ENCODE measurements around the gene TRAF3IP3.

DNA sequence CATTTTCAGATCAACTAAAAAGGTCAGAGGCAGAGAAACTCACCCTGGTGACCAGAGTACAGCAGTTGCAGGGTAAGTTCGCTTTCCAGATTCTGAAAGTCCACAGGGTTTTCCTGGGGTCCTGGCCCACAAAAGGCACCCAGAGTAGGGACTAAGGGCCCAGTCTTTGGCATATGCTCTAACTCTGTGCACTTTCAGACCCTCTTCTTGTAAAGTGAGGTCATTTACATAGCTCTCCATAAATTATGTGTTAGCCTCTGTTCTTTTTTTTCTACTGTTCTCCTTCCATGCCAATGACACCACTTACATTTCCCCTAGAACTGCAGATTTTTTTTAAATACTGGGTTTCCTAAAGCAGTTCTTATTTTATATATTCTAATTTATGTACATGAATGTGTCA is 22.2 kb downstream of the TRAF3IP3 start:
- TF ChIP-seq, protein P1, sequence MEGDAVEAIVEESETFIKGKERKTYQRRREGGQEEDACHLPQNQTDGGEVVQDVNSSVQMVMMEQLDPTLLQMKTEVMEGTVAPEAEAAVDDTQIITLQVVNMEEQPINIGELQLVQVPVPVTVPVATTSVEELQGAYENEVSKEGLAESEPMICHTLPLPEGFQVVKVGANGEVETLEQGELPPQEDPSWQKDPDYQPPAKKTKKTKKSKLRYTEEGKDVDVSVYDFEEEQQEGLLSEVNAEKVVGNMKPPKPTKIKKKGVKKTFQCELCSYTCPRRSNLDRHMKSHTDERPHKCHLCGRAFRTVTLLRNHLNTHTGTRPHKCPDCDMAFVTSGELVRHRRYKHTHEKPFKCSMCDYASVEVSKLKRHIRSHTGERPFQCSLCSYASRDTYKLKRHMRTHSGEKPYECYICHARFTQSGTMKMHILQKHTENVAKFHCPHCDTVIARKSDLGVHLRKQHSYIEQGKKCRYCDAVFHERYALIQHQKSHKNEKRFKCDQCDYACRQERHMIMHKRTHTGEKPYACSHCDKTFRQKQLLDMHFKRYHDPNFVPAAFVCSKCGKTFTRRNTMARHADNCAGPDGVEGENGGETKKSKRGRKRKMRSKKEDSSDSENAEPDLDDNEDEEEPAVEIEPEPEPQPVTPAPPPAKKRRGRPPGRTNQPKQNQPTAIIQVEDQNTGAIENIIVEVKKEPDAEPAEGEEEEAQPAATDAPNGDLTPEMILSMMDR (IDR thresholded peaks at IDR 0.05): no peak
- no peak for TF ChIP-seq POLR2A (IDR thresholded peaks at IDR 0.05)
